OCI-LY7 (cell line): ENCODE measurements around the gene KCNQ1OT1.

Experiments used
- EZH2phosphoT487 ChIP-seq: fragments of 200-600 bp; sonication (generic); IDR thresholded peaks from 2 replicates; pipeline ENCODE4 v1.6.1; 2018; ENCODE audit warnings: low read depth, borderline replicate concordance, mild to moderate bottlenecking, mixed run types, antibody characterized with exemption, low read length, moderate library complexity, mixed read lengths
- TF ChIP-seq, protein P1 (sequence below): fragments of 200-600 bp; sonication (generic); conservative IDR thresholded peaks from 2 replicates; pipeline ENCODE4 v1.5.1; 2014; ENCODE audit warnings: mild to moderate bottlenecking, antibody characterized with exemption, low read length, moderate library complexity, mixed read lengths

DNA sequence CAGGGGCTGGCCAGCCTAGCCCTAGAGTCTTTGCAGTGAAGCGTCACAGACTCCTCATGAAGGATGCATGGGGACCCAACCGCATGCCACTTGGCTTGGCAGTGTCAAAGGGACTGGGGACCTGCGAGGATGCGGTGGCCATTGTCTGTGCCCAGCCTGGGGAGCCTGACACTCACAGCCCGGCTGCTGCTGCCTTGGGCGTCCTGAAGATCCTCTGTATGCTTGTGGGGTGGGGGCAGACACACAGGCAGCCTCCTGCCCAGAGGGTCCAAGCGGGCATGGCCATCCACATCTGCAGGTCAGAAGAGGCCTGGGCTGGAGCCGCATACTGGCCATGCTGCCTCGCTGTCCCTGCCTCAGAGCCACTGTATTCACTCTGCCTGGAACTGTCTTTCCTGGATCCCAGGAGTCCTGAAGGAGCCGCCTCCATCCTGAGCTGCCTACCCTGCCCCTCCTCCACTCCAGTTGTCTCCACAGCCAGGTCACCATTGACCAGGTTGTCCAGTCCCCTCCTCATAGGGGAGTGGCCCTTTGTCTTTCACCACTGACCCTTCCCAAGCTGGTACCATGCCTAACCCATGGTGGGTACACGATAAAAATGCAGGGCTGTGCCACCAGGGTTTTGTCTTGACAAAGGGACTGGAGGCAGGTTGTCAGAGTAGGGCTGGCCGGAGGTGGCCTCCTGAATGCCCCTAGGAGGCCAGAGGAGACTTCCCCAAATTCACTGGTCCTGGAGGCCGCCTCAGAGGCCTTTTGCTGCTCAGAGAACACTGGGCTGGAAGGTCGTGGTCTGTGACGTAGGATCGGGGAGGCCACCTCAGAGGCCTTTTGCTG lies 107.0 kb downstream of the KCNQ1OT1 start:
- TF ChIP-seq, protein P1, sequence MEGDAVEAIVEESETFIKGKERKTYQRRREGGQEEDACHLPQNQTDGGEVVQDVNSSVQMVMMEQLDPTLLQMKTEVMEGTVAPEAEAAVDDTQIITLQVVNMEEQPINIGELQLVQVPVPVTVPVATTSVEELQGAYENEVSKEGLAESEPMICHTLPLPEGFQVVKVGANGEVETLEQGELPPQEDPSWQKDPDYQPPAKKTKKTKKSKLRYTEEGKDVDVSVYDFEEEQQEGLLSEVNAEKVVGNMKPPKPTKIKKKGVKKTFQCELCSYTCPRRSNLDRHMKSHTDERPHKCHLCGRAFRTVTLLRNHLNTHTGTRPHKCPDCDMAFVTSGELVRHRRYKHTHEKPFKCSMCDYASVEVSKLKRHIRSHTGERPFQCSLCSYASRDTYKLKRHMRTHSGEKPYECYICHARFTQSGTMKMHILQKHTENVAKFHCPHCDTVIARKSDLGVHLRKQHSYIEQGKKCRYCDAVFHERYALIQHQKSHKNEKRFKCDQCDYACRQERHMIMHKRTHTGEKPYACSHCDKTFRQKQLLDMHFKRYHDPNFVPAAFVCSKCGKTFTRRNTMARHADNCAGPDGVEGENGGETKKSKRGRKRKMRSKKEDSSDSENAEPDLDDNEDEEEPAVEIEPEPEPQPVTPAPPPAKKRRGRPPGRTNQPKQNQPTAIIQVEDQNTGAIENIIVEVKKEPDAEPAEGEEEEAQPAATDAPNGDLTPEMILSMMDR, result no peak
- TF ChIP-seq EZH2phosphoT487, result no peak
